ENCODE measurements around the gene ETV5.
A peak's percentile ranks its signal among the peaks of the same experiment; 100 is the strongest.

The ETV5 gene

DNA sequence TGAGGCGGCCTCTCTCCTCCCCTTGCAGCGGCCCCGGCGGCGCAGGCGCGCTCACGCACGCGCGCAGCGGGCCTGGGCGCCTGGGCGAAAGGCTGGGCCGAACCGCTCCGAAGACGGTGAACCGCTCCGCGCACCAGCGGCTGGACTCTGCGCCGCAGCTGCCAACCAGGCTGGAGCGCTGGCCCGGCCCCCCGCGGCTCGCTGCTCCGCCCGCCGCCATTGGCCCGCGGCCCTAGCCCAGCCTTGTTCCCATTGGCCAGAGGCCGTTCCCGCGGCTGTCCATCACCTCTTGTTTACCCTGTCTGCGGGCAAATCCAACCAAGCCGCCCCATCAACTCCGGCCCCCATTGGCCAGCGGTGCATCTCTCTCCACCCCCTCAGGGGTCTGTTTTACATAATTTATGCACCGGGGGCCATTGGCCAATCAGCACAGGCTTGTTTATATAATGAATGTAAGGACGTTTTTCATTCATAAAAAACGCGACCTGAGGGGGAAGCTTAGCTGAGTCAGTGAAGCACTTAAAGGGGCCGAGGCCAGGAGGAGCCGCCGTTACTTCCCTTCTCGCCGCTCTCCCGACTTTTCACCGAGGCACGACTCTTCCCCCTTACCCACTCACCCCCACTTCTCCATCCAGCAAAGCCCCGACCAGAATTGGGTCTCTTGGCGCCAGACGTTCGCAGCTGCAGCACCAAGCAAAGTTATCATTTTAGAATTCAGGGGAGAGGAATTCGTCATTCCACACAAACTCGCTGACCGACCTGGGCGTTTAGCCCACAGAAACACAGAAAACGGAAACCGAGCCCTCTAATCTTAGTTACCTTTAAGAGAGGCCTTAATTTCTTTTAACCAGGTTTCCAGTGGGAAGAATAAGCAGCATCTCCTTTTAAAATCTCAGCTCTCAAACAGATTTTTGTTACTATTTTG lies at the start of gene ETV5:
Gene ETV5, minus strand, starts transcription at position 149 of the 925 bp plus-strand sequence. CDS start 3,221 bp downstream, outside the sequence.
- Histone ChIP-seq H3K79me2 (ENCODE audit: control insufficient read depth, insufficient read depth, low read length, unreplicated experiment) (peaks cover 38% of the 10 kb centered on the region), H3K36me3 (ENCODE audit: insufficient read depth, low read length) (no peaks in the 10 kb centered on the region), H3K4me1 (ENCODE audit: control insufficient read depth, insufficient read depth, low read length, unreplicated experiment) (peaks cover 29% of the 10 kb centered on the region), H3K4me3 (ENCODE audit: low read depth, low read length) (peak within 1 kb of the TSS; percentile 88), H3K27ac (ENCODE audit: low read depth, low read length) (peak within 1 kb of the TSS; percentile 84), H3K27me3 (ENCODE audit: insufficient read depth, low read length) (0 out of 2 replicates have a peak, but pooled peaks cover 4% of the 10 kb centered on the region), H2AFZ (ENCODE audit: low read length, unreplicated experiment) (peak within 1 kb of the TSS; percentile 89)

DNA sequence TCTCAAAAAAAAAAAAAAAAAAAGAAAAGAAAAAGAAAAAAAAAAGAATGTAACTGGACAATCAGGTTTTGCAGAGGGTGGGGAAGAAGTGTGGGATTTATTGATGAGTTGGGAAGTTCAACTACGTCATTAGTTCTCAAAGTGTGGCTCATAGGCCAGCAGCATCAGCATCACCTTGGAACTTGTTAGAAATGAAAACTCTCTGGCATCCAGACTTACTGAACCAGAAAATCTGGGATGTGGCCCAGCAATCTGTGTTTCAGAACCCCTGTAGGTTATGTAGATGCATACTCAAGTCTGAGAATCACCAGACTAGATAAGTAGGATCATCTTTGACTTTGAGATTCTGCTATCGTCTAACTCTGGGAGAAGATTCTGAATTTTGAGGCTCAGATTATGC lies 45.8 kb upstream of the ETV5 start:
- Histone ChIP-seq H3K27ac (ENCODE audit: low read depth, low read length) (no peak overlapping the region), H2AFZ (ENCODE audit: low read length, unreplicated experiment) (no peak overlapping the region), H3K79me2 (ENCODE audit: control insufficient read depth, insufficient read depth, low read length, unreplicated experiment) (no peaks in the 10 kb centered on the region), H3K4me3 (ENCODE audit: low read depth, low read length) (no peak overlapping the region), H3K36me3 (ENCODE audit: insufficient read depth, low read length) (no peaks in the 10 kb centered on the region), H3K27me3 (ENCODE audit: insufficient read depth, low read length) (no peaks in the 10 kb centered on the region), H3K4me1 (ENCODE audit: control insufficient read depth, insufficient read depth, low read length, unreplicated experiment) (no peaks in the 10 kb centered on the region)

DNA sequence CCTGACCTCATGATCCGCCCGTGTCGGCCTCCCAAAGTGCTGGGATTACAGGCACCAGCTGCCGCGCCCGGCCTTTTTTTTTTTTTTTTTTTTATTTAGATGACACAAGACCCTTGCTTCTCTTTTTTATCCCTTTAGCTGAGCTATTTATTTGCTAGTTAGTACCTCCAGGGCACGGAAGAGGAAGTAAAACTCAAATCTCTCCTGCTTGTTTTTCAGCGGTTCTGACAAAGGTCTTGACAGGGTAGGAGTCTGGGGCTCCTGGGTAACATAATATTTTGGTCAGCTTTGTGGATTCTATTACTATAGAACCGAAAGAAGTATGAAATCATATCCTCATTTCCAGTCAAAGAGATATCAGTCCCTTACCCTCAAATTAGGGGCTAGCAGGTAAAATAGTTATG lies 44.0 kb upstream of the ETV5 start:
- Histone ChIP-seq H3K4me1 (ENCODE audit: control insufficient read depth, insufficient read depth, low read length, unreplicated experiment) (no peaks in the 10 kb centered on the region), H3K27ac (ENCODE audit: low read depth, low read length) (no peak overlapping the region), H3K4me3 (ENCODE audit: low read depth, low read length) (no peak overlapping the region), H3K79me2 (ENCODE audit: control insufficient read depth, insufficient read depth, low read length, unreplicated experiment) (no peaks in the 10 kb centered on the region), H2AFZ (ENCODE audit: low read length, unreplicated experiment) (no peak overlapping the region), H3K27me3 (ENCODE audit: insufficient read depth, low read length) (no peaks in the 10 kb centered on the region), H3K36me3 (ENCODE audit: insufficient read depth, low read length) (no peaks in the 10 kb centered on the region)

DNA sequence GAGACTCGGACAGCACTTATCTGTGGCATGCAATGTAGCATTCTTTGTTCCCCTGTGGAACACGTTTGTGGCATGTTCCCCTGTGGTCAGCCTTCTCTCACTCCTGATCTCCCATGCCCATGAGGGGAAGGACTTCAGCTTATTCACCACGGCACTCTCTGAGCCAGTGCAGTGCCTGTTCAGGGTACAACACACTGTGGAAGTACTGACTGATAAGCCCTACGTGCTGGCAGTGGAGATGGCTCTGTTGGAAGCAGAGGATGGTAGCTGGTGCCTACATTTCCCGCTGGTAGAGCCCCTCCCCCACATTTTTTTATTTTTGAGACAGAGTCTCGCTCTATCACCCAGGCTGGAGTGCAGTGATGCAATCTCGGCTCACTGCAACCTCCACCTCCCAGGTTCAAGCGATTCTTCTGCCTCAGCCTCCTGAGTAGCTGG lies 43.5 kb upstream of the ETV5 start:
- Histone ChIP-seq H3K79me2 (ENCODE audit: control insufficient read depth, insufficient read depth, low read length, unreplicated experiment) (no peaks in the 10 kb centered on the region), H3K36me3 (ENCODE audit: insufficient read depth, low read length) (no peaks in the 10 kb centered on the region), H3K4me1 (ENCODE audit: control insufficient read depth, insufficient read depth, low read length, unreplicated experiment) (no peaks in the 10 kb centered on the region), H2AFZ (ENCODE audit: low read length, unreplicated experiment) (no peak overlapping the region), H3K4me3 (ENCODE audit: low read depth, low read length) (no peak overlapping the region), H3K27me3 (ENCODE audit: insufficient read depth, low read length) (no peaks in the 10 kb centered on the region), H3K27ac (ENCODE audit: low read depth, low read length) (no peak overlapping the region)

DNA sequence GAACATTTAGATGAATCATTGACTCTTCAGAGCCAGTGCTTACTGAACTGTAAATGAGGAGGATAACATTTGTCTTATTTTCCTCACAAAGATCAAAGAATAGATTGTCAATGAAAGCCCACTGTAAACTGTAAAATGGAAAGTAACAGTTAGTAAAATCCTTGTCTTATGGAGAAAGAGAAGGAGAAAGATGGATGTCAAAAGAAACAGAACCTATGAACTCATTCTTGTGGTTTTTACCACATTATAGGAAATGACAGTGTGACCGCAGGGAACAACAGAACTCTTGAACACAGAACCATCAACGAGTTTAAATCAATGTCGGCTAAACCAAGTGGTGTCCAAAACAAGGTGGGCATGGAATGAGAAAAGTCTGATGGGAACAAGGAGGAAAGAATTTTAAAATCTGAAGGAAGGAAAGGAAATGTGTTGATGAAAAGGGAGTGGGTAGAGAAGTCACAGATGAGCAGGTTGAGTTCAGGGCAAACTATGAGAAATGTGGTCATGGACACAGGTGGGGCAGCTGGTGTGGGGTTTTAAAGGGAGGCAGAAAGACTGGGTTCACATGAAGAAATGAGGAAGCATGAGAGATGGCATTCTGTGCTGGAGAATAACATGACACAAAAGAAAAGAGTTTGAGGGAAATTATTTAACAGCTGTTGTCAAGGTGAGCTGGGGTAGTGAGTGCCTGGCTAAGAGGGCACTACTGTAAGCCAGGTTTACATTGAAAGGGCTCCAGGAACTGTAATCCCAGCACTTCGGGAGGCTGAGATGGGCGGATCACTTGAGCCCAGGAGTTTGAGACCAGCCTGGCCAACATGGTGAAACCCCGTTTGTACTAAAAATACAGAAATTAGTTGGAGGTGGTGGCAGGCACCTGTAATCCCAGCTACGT lies 42.4 kb upstream of the ETV5 start:
- no peak overlapping the region for H2AFZ ChIP-seq (ENCODE audit: low read length, unreplicated experiment)
- no peaks in the 10 kb centered on the region for H3K4me1 ChIP-seq (ENCODE audit: control insufficient read depth, insufficient read depth, low read length, unreplicated experiment)
- no peaks in the 10 kb centered on the region for H3K36me3 ChIP-seq (ENCODE audit: insufficient read depth, low read length)
- H3K79me2 ChIP-seq (ENCODE audit: control insufficient read depth, insufficient read depth, low read length, unreplicated experiment): no peaks in the 10 kb centered on the region
- no peak overlapping the region for H3K4me3 ChIP-seq (ENCODE audit: low read depth, low read length)
- no peak overlapping the region for H3K27ac ChIP-seq (ENCODE audit: low read depth, low read length)
- no peaks in the 10 kb centered on the region for H3K27me3 ChIP-seq (ENCODE audit: insufficient read depth, low read length)

DNA sequence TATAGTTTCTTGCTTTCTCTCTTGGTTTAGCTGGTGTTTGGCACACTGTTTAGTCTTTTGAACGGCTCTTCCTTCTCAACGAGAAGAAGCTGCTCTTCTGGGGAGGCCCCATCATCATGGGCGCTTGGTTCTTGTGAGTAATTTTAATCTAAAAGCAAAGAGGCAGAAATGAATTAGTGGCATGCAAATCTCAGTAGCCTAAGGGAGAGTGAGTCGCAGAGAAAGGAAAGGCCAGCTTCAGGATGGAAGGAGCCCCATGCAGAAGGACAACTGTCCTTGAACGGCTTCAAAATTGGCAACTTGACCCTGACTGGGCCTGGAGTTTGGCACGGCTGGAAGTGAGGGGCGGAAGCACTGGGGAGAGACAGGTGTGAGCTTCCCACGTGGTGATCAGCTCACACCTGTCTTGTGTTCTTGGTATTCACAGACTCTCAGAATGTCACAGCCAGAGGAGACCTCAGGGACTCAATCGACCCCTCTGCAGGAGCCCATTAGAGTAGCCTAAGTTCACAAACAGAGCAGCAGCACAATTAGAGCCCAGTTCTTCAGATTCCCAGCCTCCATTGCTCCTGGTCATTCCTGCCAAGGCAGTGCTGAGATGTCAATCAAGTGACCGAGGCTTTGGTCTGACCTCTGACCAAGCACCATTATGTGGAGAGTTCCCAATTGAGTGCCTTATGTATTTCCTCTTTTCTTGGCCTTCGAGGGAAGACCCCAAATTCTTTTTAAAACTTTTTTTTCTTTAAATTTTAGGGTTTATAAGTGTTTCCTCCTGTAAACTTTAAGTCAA lies 41.3 kb upstream of the ETV5 start:
- Histone ChIP-seq H3K79me2 (ENCODE audit: control insufficient read depth, insufficient read depth, low read length, unreplicated experiment) (no peaks in the 10 kb centered on the region), H3K36me3 (ENCODE audit: insufficient read depth, low read length) (no peaks in the 10 kb centered on the region), H3K4me3 (ENCODE audit: low read depth, low read length) (no peak overlapping the region), H3K27ac (ENCODE audit: low read depth, low read length) (no peak overlapping the region), H2AFZ (ENCODE audit: low read length, unreplicated experiment) (no peak overlapping the region), H3K27me3 (ENCODE audit: insufficient read depth, low read length) (no peaks in the 10 kb centered on the region), H3K4me1 (ENCODE audit: control insufficient read depth, insufficient read depth, low read length, unreplicated experiment) (no peaks in the 10 kb centered on the region)

DNA sequence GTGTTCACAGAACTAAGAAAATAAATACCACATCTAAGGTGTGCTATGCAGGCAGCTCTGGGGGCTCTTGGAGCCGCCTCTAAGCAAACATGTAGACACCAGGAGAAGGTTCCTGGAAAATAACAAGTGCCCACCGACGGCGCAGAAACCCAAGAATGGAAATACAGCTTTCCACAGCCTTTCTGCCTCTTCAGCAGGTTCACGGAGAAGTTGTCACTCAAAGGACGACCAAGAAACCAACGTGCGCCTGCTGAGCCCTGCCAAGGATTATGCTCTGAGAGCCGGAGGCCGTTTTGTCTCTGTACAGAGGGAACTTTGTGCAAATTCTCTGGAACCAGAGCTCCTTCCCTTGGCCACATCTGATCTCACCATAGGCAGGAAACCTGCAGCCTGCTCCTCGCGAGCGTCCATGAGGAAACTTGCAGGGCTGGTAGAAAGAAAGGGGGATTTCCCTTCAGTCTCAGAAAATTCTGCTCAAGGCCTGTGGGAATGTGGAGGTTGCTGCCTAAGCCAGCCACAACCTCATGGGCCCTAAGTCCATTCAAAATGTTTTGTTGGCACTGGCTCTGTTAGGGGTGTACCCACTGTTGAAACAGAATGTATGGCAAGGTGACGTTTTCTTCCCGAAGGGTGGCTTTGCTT lies 40.6 kb upstream of the ETV5 start:
- no peaks in the 10 kb centered on the region for H3K36me3 ChIP-seq (ENCODE audit: insufficient read depth, low read length)
- H3K79me2 ChIP-seq (ENCODE audit: control insufficient read depth, insufficient read depth, low read length, unreplicated experiment): no peaks in the 10 kb centered on the region
- no peaks in the 10 kb centered on the region for H3K4me1 ChIP-seq (ENCODE audit: control insufficient read depth, insufficient read depth, low read length, unreplicated experiment)
- H2AFZ ChIP-seq (ENCODE audit: low read length, unreplicated experiment): no peak overlapping the region
- no peak overlapping the region for H3K27ac ChIP-seq (ENCODE audit: low read depth, low read length)
- H3K4me3 ChIP-seq (ENCODE audit: low read depth, low read length): no peak overlapping the region
- peaks cover 3% of the 10 kb centered on the region; the same call in 1 of the 2 replicates for H3K27me3 ChIP-seq (ENCODE audit: insufficient read depth, low read length)

DNA sequence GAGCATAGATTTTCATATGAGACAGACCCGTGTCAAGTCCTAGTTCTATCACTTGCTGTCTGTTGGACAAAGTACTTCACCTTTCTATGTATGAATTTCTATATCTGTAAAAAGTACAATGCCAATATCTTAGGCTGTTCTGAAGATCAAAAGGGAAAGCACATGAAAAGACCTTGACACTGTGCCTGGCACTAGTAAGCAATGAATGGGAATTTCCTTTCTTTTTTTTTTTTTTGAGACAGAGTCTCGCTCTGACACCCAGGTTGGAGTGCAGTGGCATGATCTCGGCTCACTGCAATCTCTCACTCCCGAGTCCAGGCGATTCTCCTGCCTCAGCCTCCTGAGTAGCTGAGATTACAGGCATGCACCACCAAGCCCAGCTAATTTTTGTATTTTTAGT lies 35.4 kb upstream of the ETV5 start:
- no peaks in the 10 kb centered on the region for H3K36me3 ChIP-seq (ENCODE audit: insufficient read depth, low read length)
- no peak overlapping the region for H3K4me3 ChIP-seq (ENCODE audit: low read depth, low read length)
- H3K79me2 ChIP-seq (ENCODE audit: control insufficient read depth, insufficient read depth, low read length, unreplicated experiment): no peaks in the 10 kb centered on the region
- no peaks in the 10 kb centered on the region for H3K4me1 ChIP-seq (ENCODE audit: control insufficient read depth, insufficient read depth, low read length, unreplicated experiment)
- no peak overlapping the region for H2AFZ ChIP-seq (ENCODE audit: low read length, unreplicated experiment)
- H3K27me3 ChIP-seq (ENCODE audit: insufficient read depth, low read length): peaks cover 20% of the 10 kb centered on the region
- no peak overlapping the region for H3K27ac ChIP-seq (ENCODE audit: low read depth, low read length)

DNA sequence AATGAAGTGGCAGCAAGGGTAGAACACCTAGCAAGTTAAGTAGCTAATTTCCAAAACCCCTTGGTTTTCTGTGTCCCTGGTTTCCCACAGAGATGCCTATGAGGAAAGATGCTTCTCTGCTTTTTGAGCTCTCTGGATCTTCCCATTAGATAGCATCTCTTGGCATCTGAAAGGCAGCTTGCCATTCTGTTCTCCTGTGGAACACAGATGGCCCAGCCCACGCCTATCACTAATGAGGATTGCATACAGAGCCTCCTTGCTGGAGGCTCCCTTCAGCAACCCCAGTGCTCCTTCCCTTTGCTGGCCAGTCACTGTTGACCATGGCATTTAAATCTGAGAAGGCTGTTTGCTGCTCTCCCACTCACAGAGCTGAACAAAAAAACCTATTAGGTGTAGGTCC lies 34.4 kb upstream of the ETV5 start:
- no peak overlapping the region for H2AFZ ChIP-seq (ENCODE audit: low read length, unreplicated experiment)
- H3K36me3 ChIP-seq (ENCODE audit: insufficient read depth, low read length): no peaks in the 10 kb centered on the region
- H3K79me2 ChIP-seq (ENCODE audit: control insufficient read depth, insufficient read depth, low read length, unreplicated experiment): no peaks in the 10 kb centered on the region
- H3K4me1 ChIP-seq (ENCODE audit: control insufficient read depth, insufficient read depth, low read length, unreplicated experiment): no peaks in the 10 kb centered on the region
- H3K27ac ChIP-seq (ENCODE audit: low read depth, low read length): no peak overlapping the region
- H3K4me3 ChIP-seq (ENCODE audit: low read depth, low read length): no peak overlapping the region
- peaks cover 20% of the 10 kb centered on the region for H3K27me3 ChIP-seq (ENCODE audit: insufficient read depth, low read length)

All from ACC112 (cell line).